Erythroblast (primary cell): ENCODE measurements around the gene LAGE3.

Experiments used
- GATA1 ChIP-seq: IDR thresholded peaks from 2 replicates; pipeline ENCODE4 v1.6.1; 2011; ENCODE audit warnings: low read depth, mild to moderate bottlenecking, control low read depth, low read length, moderate library complexity
- POLR2A ChIP-seq: IDR thresholded peaks from 2 replicates; pipeline ENCODE4 v1.6.1; 2011; ENCODE audit warnings: mild to moderate bottlenecking, low read length

- no peak for TF ChIP-seq POLR2A
- no peak for TF ChIP-seq GATA1
Observed at GRCh38 chrX:154502989-154503388, 23.9 kb upstream of the LAGE3 start.
